GM13976 (cell line): ENCODE data around the gene GNE.
"Not testable (repeated sequence)": the region's sequence is repeated elsewhere in the genome, so short reads cannot be mapped to it uniquely, and the experiment has no call there.

ENCODE experiments used
- DNase-seq: peaks from one replicate; pipeline ENCODE4 v3.0.0; 2012; ENCODE audit warnings: low spot score
- CTCF ChIP-seq: IDR thresholded peaks from 2 replicates; pipeline ENCODE4 v1.5.1; 2012; ENCODE audit warnings: borderline replicate concordance, mild to moderate bottlenecking; ENCODE audit not compliant: insufficient read depth; ENCODE audit errors: extremely low read depth, missing control alignments, control extremely low read depth
- in situ Hi-C: fragments of 300-500 bp; cut with MboI; formaldehyde crosslinking; loops from one replicate; pipeline ENCODE4 v1.12.0; 2022; ENCODE audit warnings: low sequenced_read_pairs, mixed read lengths, inconsistent platforms; ENCODE audit not compliant: unreplicated experiment

The GNE gene

GRCh38 chr9:36191290-36191645 lies 67.0 kb downstream of the GNE start:
- no peak for TF ChIP-seq CTCF
- in situ Hi-C loops = no loop called here
- no peak for DNase-seq

- in situ Hi-C loops = no loop called here
- peak; percentile 30 for TF ChIP-seq CTCF
- peak; percentile 99 for DNase-seq
These were observed 67.6 kb downstream of the GNE start, which contains the start of gene CLTA for GRCh38 chr9:36190388-36191289. CLTA (plus strand) TSS chr9:36190921; CDS start chr9:36191057, 136 bp downstream.

- in situ Hi-C loops = no loop called here
- DNase-seq = no peak
- TF ChIP-seq CTCF = no peak
These were observed 68.3 kb downstream of the GNE start for GRCh38 chr9:36189976-36190375.

GRCh38 chr9:36188212-36188611 lies 70.0 kb downstream of the GNE start:
- no peak for TF ChIP-seq CTCF
- in situ Hi-C loops = no loop called here
- no peak for DNase-seq

- no peak for TF ChIP-seq CTCF
- in situ Hi-C loops = no loop called here
- DNase-seq = peak; percentile 43
These were observed 70.8 kb downstream of the GNE start for GRCh38 chr9:36187414-36187813.

GRCh38 chr9:36180243-36180642 lies 78.0 kb downstream of the GNE start:
- DNase-seq, in situ Hi-C loops: not testable (repeated sequence)

GRCh38 chr9:36177571-36177970 lies 80.7 kb downstream of the GNE start:
- no peak for DNase-seq
- no peak for TF ChIP-seq CTCF
- in situ Hi-C loops = no loop called here

GRCh38 chr9:36176496-36176895 lies 81.8 kb downstream of the GNE start:
- in situ Hi-C loops, DNase-seq: not testable (repeated sequence)

- in situ Hi-C loops, DNase-seq: not testable (repeated sequence)
These were observed 83.0 kb downstream of the GNE start for GRCh38 chr9:36175209-36175608.
